Esophagus muscularis mucosa (tissue), 4 donors: ENCODE results near the gene HADH. TPM values are rescaled to one million over a fixed set of nuclear protein-coding genes. Genes with fewer than 3 reads are reported as not detected.

ENCODE experiments used
- DNase-seq: peaks from one replicate; pipeline ENCODE4 v3.0.0-alpha.2; 2017; ENCODE audit errors: extremely low spot score
- H3K27ac ChIP-seq, 4 donors: fragments of 200-600 bp; sonication (generic); replicated peaks in 1 of 4; 1 replicate in 3 of 4; 2 replicates in 1 of 4; pipeline ENCODE4 v1.5.1; 2016 to 2019; ENCODE audit warnings: mild to moderate bottlenecking in 1 of 4
- H3K27me3 ChIP-seq, 4 donors: fragments of 200-600 bp; sonication (generic); one replicate each; pipeline versions ENCODE4 v1.5.1 to v1.6.0; 2016 to 2019
- H3K36me3 ChIP-seq, 4 donors: fragments of 200-600 bp; sonication (generic); one replicate each; pipeline ENCODE4 v1.5.1; 2016 to 2019
- H3K4me1 ChIP-seq, 4 donors: fragments of 200-600 bp; sonication (generic); one replicate each; pipeline ENCODE4 v1.5.1; 2016 to 2019
- H3K4me3 ChIP-seq, 4 donors: fragments of 200-600 bp; sonication (generic); 1 replicate in 2 of 4; 2 replicates in 2 of 4; pipeline ENCODE4 v1.5.1; 2016 to 2019; ENCODE audit warnings: mild to moderate bottlenecking in 4 of 4, moderate library complexity in 1 of 4
- H3K9me3 ChIP-seq, 4 donors: fragments of 200-600 bp; sonication (generic); 1 replicate in 3 of 4; 2 replicates in 1 of 4; pipeline ENCODE4 v1.5.1; 2016 to 2019
- EP300 ChIP-seq: sonication (generic); formaldehyde crosslinking; IDR thresholded peaks from one replicate; pipeline ENCODE4 v1.6.1; 2017; ENCODE audit warnings: antibody characterized with exemption
- POLR2A ChIP-seq: fragments of 450-650 bp; IDR thresholded peaks from one replicate; pipeline ENCODE4 v1.6.1; 2017; ENCODE audit warnings: antibody characterized with exemption, moderate library complexity, mild to moderate bottlenecking, low read depth
- POLR2AphosphoS5 ChIP-seq, 2 donors: sonication (generic); formaldehyde crosslinking; IDR thresholded peaks; one replicate each; pipeline ENCODE4 v1.6.1; 2017; ENCODE audit warnings: antibody characterized with exemption in 2 of 2
- WGBS: methylation state at CpG from one replicate; pipeline ENCODE4 v1.1.5; 2018; 5-methylcytosine and 5-hydroxymethylcytosine counted together
- intact Hi-C: fragments of 100-400 bp; cut with DNase I; formaldehyde crosslinking; loops from one replicate; pipeline ENCODE4 v1.15.1; 2023
- total RNA-seq, 4 donors: library from RNA; depleted of rRNA; stranded (reverse); fragments of >200 nt; gene quantifications; one replicate each; pipeline versions ENCODE4 v1.1.0 to v1.2.1, GENCODE V29; 2016
- TF ChIP-seq, protein P1 (sequence below), 3 experiments: fragments of 200-600 bp in 2 of 3; fragments of 450-650 bp in 1 of 3; sonication (generic) in 2 of 3; IDR thresholded peaks; one replicate each; pipeline ENCODE4 v1.5.1; 2017 to 2019; ENCODE audit warnings: antibody characterized with exemption in 3 of 3, mild to moderate bottlenecking in 2 of 3, moderate library complexity in 1 of 3

Gene HADH
- total RNA-seq, 4 donors from 2014 or later: 60.8 to 176 (median 108) TPM

DNA sequence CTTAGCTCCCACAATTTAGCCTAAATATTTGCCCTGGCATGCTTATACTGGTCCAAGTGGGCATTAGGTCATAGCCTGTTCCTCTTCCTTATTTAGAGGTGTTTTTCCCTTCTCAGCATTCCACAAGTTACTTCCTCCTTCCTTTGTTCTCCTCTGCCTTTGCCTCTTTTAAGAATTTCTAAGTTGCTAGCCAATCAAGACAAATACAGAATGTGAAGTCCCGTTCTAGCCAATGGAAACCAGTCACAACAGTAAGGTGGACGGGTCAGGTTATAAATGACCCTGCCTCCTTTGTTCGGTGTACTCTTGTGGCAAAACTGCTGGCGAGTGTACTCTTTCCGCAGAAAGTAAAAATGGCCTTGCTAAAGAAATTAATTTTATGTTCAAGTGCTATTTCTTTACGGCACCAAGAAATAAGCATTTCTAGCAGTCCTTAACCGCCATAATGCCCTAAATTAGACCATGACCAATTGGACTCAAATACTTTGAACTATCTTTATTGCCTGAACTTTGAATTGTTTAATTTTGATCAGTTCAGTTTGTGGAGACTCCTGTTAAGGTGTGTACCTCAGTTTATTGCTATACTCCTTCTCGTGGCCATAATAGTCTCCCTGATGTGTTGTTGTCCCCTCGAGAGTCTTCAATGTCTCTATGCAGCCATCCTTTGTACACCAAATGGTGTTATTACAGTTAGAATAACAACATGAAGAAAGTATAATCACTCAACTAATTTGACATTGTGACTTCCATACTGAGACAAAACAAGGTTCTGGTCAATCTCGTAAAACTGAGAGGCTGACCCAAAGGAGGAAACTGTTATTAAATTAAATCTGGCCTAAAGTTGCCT, 1.6 kb upstream of the HADH start:
- no peaks in the 10 kb centered on the region for H3K27me3 ChIP-seq
- intact Hi-C loops: no loop called here
- H3K36me3 ChIP-seq: no peaks in the 10 kb centered on the region
- H3K4me3 ChIP-seq: peak overlapping the region in 3 of 4 donors; percentile 78 to 99 (median 94)
- H3K4me1 ChIP-seq: peaks cover 0 to 53% (median 47%) of the 10 kb centered on the region in 4 donors
- DNase-seq: no peak
- peak; percentile 21 to 52 for TF ChIP-seq POLR2AphosphoS5 (IDR thresholded peaks at IDR 0.05)
- TF ChIP-seq POLR2A: no peak
- TF ChIP-seq, protein P1, sequence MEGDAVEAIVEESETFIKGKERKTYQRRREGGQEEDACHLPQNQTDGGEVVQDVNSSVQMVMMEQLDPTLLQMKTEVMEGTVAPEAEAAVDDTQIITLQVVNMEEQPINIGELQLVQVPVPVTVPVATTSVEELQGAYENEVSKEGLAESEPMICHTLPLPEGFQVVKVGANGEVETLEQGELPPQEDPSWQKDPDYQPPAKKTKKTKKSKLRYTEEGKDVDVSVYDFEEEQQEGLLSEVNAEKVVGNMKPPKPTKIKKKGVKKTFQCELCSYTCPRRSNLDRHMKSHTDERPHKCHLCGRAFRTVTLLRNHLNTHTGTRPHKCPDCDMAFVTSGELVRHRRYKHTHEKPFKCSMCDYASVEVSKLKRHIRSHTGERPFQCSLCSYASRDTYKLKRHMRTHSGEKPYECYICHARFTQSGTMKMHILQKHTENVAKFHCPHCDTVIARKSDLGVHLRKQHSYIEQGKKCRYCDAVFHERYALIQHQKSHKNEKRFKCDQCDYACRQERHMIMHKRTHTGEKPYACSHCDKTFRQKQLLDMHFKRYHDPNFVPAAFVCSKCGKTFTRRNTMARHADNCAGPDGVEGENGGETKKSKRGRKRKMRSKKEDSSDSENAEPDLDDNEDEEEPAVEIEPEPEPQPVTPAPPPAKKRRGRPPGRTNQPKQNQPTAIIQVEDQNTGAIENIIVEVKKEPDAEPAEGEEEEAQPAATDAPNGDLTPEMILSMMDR (IDR thresholded peaks at IDR 0.05): no peak
- no peak for TF ChIP-seq EP300
- WGBS: 88% methylated on average over 10 of the region's 10 CpGs
- peak overlapping the region; percentile 92 to 98 (median 95) for H3K27ac ChIP-seq
- H3K9me3 ChIP-seq: no peaks in the 10 kb centered on the region

DNA sequence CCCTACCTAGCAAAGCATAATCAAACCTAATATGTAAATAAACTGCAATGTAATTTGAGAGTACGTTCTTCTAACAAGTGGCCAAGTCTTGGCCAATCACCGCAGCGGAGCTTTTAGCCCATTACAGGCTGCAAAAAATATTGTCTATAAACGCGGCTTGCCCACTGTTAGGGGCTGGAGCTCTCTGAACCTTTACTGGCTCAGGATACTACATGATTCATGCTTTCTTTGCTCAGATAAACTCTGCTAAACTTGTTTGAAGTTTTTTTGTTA, 990 bp upstream of the HADH start:
- Histone ChIP-seq H3K36me3 (no peaks in the 10 kb centered on the region), H3K4me1 (peaks cover 3 to 58% (median 52%) of the 10 kb centered on the region in 4 donors), H3K4me3 (peak overlapping the region; percentile 78 to 99 (median 88)), H3K9me3 (no peaks in the 10 kb centered on the region), H3K27ac (peak overlapping the region; percentile 92 to 98 (median 95)), H3K27me3 (no peaks in the 10 kb centered on the region)
- intact Hi-C loops: no loop called here
- no peak for DNase-seq
- TF ChIP-seq POLR2AphosphoS5 (IDR thresholded peaks at IDR 0.05) (no peak), EP300 (no peak), POLR2A (no peak)
- TF ChIP-seq, protein P1 (IDR thresholded peaks at IDR 0.05): no peak
- 75% methylated on average over 5 of the region's 5 CpGs for whole genome bisulfite sequencing

DNA sequence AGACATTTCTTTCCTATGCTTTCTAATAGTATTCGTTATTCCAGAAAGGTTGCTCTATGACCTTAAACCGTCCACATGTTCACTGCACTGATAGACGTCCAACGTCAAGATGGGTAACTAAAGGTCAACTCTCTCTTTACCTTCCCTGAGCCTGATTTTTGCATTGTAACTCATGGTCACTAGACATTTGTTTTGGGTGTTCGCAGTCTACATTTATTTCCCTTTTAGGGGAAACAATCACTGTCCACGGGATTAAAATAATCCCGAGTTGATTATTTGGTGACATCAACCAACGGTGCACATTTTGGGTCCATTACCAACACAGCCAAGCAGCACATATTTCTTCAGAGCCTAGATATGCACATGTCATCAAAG, 540 bp upstream of the HADH start:
- no peak for TF ChIP-seq EP300
- TF ChIP-seq POLR2A: no peak
- TF ChIP-seq, protein P1 (IDR thresholded peaks at IDR 0.05): no peak
- TF ChIP-seq POLR2AphosphoS5 (IDR thresholded peaks at IDR 0.05): no peak
- Histone ChIP-seq H3K9me3 (no peaks in the 10 kb centered on the region), H3K4me1 (peaks cover 7 to 63% (median 57%) of the 10 kb centered on the region in 4 donors), H3K27ac (peak overlapping the region; percentile 92 to 98 (median 95)), H3K27me3 (no peaks in the 10 kb centered on the region), H3K36me3 (no peaks in the 10 kb centered on the region), H3K4me3 (peak overlapping the region; percentile 78 to 99 (median 88))
- intact Hi-C loops: no loop called here
- 8% methylated on average over 8 of the region's 8 CpGs for whole genome bisulfite sequencing
- DNase-seq: no peak

DNA sequence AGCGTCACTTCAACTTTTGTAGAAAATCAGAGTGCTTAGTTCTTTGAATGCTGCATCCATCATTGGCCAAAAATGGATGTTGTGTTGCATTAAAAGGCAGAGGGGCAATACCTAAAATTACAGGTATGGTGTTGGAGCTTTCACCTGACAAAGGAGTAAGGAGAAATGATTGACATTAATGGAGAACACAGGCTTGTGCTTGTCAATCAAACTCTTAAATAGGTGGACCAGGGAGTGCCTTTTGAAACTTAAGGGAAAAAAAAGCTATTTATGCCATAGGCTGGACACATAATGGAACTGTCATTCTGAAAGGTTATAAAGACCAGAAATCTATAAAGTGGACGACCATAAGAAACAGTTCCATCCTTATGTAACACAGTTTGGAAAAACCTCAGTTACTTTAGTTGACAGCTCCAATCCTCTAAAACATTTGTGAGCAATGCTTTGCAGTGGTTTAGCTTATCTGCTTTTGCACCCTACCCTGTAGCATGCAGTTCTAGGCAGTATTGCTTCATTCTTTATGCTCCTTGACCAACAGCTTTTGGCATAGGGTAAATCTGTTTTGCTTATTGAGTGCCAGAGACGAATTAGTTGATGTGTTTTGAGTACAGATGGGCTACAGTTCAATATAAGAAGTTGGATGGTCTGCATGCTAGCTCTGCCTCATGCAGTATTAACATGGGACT, 2.4 kb downstream of the HADH start:
- H3K27ac ChIP-seq: peak overlapping the region; percentile 92 to 98 (median 95)
- intact Hi-C loops: loop anchor here (5.0 kb wide), 1 partner anchor 60 kb away; the partner anchor contains the start of gene CYP2U1
- H3K27me3 ChIP-seq: no peaks in the 10 kb centered on the region
- 64% methylated on average over 3 of the region's 3 CpGs for WGBS
- no peak for DNase-seq
- no peaks in the 10 kb centered on the region for H3K9me3 ChIP-seq
- TF ChIP-seq POLR2A (no peak), EP300 (no peak), POLR2AphosphoS5 (IDR thresholded peaks at IDR 0.05) (no peak)
- TF ChIP-seq, protein P1 (IDR thresholded peaks at IDR 0.05): no peak
- no peaks in the 10 kb centered on the region for H3K36me3 ChIP-seq
- peaks cover 25 to 86% (median 80%) of the 10 kb centered on the region in 4 donors for H3K4me1 ChIP-seq
- peak overlapping the region; percentile 78 to 99 (median 88) for H3K4me3 ChIP-seq
